ENCODE data around the gene TUBB4B. TPM values are rescaled to one million over a fixed set of nuclear protein-coding genes. Genes with fewer than 3 reads are reported as not detected.
"Not testable (repeated sequence)": the region's sequence is repeated elsewhere in the genome, so short reads cannot be mapped to it uniquely, and the experiment has no call there.

The TUBB4B gene
- total RNA-seq, 1 donor from 2014 or later = 208 TPM

GRCh38 chr9:137236238-137236935 is 4.7 kb upstream of the TUBB4B start:
- peak; percentile 60 to 68 for ATAC-seq
- Histone ChIP-seq H3K27ac (no peak overlapping the region), H3K9me3 (no peaks in the 10 kb centered on the region), H3K4me3 (peak overlapping the region; percentile 17), H3K36me3 (no peaks in the 10 kb centered on the region), H3K4me1 (peaks cover 37% of the 10 kb centered on the region), H3K27me3 (ENCODE audit: low read depth) (peaks cover 32% of the 10 kb centered on the region)
- DNase-seq = peak; percentile 93
- peak; percentile 96 for TF ChIP-seq CTCF (IDR thresholded peaks at IDR 0.05)
- intact Hi-C loops (cut with DNase I) = no loop called here

GRCh38 chr9:137236936-137237421 is 4.1 kb upstream of the TUBB4B start:
- no peak overlapping the region for H3K4me3 ChIP-seq
- no peak for ATAC-seq
- TF ChIP-seq CTCF (IDR thresholded peaks at IDR 0.05) = no peak
- intact Hi-C loops (cut with DNase I) = no loop called here
- peaks cover 3% of the 10 kb centered on the region for H3K36me3 ChIP-seq
- peaks cover 26% of the 10 kb centered on the region for H3K27me3 ChIP-seq (ENCODE audit: low read depth)
- no peak for DNase-seq
- H3K9me3 ChIP-seq = no peaks in the 10 kb centered on the region
- peaks cover 39% of the 10 kb centered on the region for H3K4me1 ChIP-seq
- no peak overlapping the region for H3K27ac ChIP-seq

GRCh38 chr9:137237759-137238726 is 3.0 kb upstream of the TUBB4B start:
- H3K9me3 ChIP-seq = no peaks in the 10 kb centered on the region
- peak overlapping the region; percentile 24 for H3K27ac ChIP-seq
- intact Hi-C loops (cut with DNase I) = no loop called here
- TF ChIP-seq CTCF (IDR thresholded peaks at IDR 0.05) = no peak
- ATAC-seq (no peak), DNase-seq (no peak)
- no peak overlapping the region for H3K4me3 ChIP-seq
- H3K27me3 ChIP-seq (ENCODE audit: low read depth) = peaks cover 15% of the 10 kb centered on the region
- H3K36me3 ChIP-seq = peaks cover 14% of the 10 kb centered on the region
- peaks cover 50% of the 10 kb centered on the region for H3K4me1 ChIP-seq

GRCh38 chr9:137239541-137240200 is 1.4 kb upstream of the TUBB4B start:
- peak overlapping the region; percentile 98 for H3K27ac ChIP-seq
- ATAC-seq; DNase-seq; H3K27me3 ChIP-seq (ENCODE audit: low read depth); H3K9me3 ChIP-seq; intact Hi-C loops (cut with DNase I): not testable (repeated sequence)
- H3K4me1 ChIP-seq = peaks cover 59% of the 10 kb centered on the region
- peak overlapping the region; percentile 93 for H3K4me3 ChIP-seq
- H3K36me3 ChIP-seq = peaks cover 23% of the 10 kb centered on the region

- H3K27me3 ChIP-seq (ENCODE audit: low read depth) = no peaks in the 10 kb centered on the region
- peak; percentile 7 for TF ChIP-seq CTCF (IDR thresholded peaks at IDR 0.05)
- intact Hi-C loops (cut with DNase I) = no loop called here
- H3K36me3 ChIP-seq = peaks cover 23% of the 10 kb centered on the region
- peak overlapping the region; percentile 98 for H3K27ac ChIP-seq
- H3K4me3 ChIP-seq = peak overlapping the region; percentile 93
- peaks cover 59% of the 10 kb centered on the region for H3K4me1 ChIP-seq
- peak; percentile 74 to 76 for ATAC-seq
- DNase-seq = peak; percentile 90
- no peaks in the 10 kb centered on the region for H3K9me3 ChIP-seq
Observed at GRCh38 chr9:137240318-137240840, 708 bp upstream of the TUBB4B start.
